HG02885 (cell line): ENCODE results near the gene NCS1.

Source experiments
- ATAC-seq: cut with Tn5 transposase; IDR thresholded peaks from one replicate; pipeline ENCODE4 v1.9.1; 2021; ENCODE audit warnings: mild to moderate bottlenecking; ENCODE audit not compliant: unreplicated experiment, poor library complexity

NCS1 gene

DNA sequence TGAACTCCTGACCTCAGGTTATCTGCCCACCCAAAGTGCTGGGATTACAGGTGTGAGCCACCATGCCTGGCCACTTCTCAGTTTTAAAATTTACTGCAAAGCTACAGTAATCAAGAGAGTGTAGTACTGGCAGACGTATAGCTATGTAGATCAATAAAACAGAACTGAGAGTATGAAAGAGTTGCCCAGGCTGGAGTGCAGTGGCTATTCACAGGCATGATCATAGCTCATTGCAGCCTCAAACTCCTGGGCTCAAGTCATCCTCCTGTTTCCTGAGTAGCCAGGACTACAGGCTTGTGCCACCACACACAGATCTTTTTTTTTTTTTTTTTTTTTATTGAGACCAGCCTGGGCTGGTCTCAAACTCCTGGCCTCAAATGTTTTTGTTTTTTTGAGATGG, 26.5 kb upstream of the NCS1 start:
- ATAC-seq = no peak

GRCh38 chr9:130147198-130147597, 25.0 kb upstream of the NCS1 start:
- ATAC-seq = no peak

DNA sequence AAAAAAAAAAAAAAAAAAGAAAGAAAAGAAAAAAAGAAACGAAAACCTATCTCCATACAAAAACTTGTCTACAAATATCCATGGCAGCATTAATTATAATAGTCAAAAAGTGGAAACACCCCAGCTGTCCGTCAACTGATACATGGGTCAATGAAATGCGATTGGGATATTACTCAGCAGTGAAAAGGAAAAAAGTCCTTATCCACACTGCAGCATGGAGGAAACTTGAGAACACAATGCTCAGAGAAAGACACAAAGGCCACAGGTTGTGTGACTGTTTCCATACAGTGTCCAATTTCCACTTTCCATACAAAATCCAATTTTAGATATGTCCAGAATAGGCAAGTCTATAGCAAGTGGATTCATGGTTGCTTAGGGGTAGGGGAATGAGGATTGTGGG, 24.3 kb upstream of the NCS1 start:
- ATAC-seq = no peak

- no peak for ATAC-seq
Measured at GRCh38 chr9:130149031-130149430, 23.2 kb upstream of the NCS1 start.

DNA sequence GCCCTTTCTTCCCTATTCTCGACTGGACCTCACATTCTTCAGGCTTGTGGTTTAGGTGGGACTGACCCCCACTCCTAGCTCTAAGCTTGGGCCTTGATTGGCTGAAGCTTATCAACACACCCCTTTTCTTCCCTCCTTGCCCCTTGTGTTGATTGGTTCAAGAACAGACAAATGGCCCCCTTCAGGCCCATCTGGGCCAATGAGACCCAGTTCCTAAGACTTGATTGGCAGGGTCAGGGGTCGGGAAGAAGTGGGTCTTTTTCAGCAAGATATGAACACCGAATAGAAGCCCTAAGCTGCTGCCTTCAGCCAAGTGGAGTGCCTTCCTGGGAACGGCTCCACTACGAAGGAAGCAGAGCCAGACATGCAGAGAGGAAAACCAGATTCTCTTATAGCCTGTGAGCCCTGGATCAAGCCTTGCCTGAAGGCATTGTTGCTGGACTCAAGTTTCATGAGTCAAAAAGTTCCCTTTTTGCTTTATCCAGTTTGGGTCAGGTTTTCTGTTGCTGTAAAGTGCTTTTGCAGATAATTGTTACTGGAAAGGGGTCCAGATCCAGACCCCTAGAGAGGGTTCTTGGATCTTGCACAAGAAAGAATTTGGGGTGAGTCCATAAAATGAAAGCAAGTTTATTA, 22.4 kb upstream of the NCS1 start:
- no peak for ATAC-seq

DNA sequence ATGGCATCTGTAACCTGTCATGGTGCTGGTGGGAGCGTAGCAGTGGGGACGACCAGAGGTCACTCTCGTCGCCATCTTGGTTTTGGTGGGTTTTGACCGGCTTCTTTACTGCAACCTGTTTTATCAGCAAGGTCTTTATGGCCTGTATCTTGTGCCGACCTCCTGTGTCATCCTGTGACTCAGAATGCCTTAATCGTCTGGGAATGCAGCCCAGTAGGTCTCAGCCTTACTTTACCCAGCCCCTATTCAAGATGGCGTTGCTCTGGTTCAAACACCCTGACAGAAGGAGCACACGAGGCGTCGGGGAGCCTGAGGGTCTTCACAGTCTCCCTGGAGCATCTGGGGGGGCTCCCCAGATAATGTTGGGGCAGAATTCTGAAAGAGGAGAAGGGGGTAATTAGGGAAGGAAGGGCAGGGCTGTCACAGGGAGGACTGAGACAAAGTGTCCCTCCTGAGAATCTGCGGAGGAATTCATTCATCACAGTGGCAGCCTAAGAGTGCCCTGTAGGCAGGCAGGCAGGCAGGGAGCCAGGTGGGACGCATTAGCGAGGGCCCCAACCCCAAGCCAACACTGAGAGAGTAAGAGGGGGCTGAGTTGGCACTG, 21.3 kb upstream of the NCS1 start:
- ATAC-seq = no peak

- ATAC-seq = no peak
Measured at GRCh38 chr9:130154816-130155215, 17.4 kb upstream of the NCS1 start.

DNA sequence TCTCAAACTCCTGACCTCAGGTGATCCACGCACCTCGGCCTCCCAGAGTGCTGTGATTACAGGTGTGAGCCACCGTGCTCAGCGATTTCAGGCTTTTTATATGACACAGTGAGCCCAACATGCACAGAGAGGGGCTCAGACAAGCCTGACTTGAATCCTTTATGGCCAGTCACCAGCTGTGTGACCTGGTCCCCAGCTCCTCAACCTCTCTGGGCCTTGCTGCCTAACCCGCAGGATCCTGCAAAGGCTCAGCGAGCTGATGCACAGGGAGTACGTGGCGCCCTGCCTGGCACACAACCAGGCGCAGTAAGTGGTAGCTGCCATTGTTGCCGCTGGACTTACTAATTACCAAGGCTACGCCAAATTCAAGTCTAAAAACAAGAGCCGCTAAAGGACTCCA, 16.6 kb upstream of the NCS1 start:
- no peak for ATAC-seq

DNA sequence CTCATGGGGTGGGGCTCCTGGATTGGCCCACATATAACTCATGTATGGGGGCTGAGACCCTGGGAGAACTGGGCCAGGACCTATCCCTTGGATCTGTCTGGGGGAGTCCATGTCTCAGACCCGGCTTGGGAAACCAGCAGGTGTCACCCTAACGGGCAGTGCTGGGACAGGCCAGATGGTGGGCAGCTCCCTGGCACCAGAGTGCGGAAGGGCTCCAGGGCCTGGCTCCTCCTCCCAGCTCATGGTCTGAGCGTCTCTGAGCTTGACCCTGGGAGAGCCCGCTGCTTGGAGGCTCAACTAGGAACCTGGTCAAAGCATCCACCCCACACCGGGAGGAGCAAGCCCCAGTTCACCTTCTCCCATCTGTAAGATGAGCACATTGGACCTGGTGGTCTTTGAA, 15.5 kb upstream of the NCS1 start:
- ATAC-seq = no peak

GRCh38 chr9:130157079-130157478, 15.1 kb upstream of the NCS1 start:
- ATAC-seq = no peak

GRCh38 chr9:130158001-130158400, 14.2 kb upstream of the NCS1 start:
- no peak for ATAC-seq

DNA sequence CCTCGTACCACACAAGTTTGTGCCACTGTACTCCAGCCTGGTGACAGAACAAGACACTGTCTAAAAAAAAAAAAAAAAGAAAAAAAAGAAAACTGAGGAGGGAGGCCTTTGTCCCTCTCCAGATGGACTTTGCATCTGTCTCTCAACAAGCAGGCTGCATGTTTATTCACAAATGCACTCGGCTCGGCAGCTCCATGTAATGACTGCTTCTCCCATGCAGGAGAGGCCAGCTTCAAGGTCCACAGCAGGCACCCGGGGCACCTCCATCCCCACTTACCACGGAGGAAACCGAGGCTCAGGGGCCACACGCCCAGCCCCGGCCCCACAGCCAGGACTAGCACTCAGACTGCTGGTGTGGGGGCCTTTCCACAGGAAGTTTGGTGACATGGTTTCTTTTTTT, 13.1 kb upstream of the NCS1 start:
- ATAC-seq = no peak

DNA sequence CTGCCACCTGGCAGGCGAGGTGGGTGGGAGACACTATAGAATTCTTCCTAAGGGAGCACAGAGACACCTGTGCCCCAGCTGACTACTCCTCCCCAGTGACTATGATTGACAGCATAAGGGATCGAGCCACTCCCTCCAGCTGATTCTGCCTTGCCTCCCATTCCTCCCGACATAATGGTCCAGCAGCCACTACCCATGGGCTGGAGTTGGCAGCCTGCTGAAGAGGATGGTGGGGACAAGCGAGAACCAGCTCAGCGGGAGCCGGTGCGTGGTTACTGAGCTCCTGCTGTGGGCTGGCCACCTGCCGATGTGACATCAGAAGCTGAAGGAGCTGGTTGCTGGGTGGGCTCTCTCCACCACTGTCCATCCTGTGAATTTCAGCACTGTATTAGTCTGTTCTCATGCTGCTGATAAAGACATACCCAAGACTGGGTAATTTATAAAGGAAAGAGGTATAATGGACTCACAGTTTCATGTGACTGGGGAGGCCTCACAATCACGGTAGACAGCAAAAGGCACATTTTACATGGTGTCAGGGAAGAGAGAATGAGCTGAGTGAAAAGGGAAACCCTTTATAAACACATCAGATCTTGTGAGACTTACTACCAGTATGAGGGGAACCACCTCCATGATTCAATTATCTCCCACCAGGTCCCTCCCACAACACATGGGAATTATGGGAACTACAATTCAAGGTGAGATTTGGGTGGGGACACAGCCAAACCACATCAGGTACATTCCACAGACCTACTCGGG, 12.1 kb upstream of the NCS1 start:
- ATAC-seq = no peak

DNA sequence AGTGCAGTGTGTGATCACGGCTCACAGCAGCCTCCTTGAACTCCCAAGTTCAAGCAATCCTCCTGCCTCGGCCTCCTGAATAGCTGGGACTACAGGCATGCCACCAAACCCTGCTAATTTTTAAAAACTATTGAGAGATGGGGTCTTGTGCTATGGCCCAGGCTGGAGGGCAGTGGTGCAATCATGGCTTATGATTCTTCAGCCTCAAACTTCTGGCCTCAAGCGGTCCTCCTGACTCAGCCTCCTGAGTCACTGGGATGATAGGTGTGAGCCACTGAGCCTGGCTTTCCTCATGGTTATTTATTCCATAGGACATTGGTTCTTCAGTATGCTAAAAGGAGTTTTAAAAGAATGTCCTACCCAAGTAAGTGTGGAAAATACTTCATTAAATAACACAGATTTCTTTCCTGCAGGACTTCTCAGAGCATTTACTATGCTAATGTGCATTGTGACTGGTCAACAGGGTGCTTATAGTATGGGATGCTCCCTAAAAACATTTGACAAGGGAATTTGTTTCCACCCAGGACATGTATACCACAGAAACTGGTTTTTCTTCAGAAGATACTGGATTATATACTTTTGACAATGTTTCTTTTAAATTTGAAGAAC, 11.2 kb upstream of the NCS1 start:
- ATAC-seq = no peak

- ATAC-seq = no peak
Measured at GRCh38 chr9:130165579-130165978, 6.6 kb upstream of the NCS1 start.

DNA sequence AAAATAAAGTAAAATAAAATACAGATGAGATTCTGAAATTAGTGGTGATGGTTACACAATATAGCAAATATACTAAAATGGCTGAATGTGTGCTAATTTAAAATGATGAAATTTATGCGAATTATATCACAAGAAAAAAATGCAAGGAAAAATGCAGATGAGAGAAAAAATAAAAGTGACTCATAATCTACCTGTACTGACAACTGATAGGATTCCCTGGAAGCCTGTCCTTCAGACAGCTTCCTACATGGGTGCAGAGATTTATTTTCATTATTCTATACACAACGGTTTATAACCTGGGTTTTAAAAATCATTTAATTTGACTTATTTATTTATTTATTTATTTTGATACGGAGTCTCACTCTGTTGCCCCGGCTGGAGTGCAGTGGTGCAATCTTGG, 5.8 kb upstream of the NCS1 start:
- ATAC-seq = no peak

GRCh38 chr9:130167927-130168326, 4.3 kb upstream of the NCS1 start:
- no peak for ATAC-seq

DNA sequence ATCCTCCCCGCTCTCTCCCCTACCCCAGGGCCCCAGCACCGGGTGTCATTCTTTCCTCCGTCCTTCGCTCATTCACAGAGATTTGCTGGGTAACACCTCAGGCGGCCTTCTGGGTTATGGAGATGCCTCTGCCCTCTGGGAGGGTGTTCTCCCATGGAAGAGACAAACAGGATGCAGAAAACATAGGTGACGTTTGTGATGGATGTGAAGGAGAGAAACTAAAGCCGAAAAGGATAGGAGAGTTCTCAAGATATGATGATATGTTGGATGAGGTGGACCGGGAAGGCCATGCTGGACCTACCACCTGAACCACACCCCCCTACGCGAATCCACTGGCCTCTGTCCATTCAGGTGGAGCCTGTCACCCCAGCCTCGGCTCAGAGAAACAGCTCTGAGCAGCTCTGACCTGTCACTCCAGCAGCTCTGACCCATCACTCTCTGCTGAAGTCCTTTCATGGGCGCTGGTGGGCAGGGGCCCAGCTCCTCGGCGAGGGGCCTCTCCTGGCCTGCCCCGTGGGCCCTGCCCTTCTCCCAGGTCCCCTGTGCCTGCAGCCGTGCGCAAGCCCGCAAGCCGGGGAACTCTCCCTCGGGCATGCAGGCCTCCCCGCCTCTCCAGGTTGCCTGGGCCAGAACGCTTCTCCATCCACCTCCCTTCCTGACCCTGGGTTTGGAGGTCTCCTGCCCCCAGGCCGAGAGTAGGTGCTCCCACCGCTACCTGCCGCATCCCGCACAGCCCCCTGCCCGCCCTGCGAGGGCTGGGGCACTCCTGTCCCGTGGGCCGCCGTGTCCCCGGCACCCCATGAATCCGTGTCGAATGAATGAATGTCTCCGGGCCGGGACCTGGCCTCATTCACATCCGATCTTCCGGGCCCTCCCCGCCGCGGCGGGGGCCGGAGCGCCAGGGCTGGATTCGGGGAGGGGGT, 717 bp upstream of the NCS1 start:
- no peak for ATAC-seq

- no peak for ATAC-seq
Measured at GRCh38 chr9:130172858-130173665, 858 bp downstream of the NCS1 start.

DNA sequence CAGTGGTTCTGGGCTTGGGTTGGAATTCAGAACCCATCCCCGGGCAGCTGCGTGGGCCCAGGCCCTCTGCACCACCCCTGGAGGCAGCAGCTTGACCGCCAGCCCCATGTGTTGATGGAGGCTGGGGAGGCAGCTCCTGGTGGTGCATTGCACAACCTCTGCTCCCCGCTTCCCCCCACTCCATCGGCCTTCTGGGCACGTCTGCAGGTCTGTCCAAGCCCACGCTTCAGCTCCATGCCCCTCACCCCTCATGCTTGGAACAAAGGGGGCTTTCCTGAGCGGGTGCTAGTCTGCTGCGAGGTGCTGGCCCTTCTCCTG, 1.4 kb downstream of the NCS1 start:
- no peak for ATAC-seq
